ENCODE data around the gene OSBPL3.

OSBPL3 gene

GRCh38 chr7:24854866-24855265 is 125.1 kb downstream of the OSBPL3 start:
- no peak for DNase-seq

DNA sequence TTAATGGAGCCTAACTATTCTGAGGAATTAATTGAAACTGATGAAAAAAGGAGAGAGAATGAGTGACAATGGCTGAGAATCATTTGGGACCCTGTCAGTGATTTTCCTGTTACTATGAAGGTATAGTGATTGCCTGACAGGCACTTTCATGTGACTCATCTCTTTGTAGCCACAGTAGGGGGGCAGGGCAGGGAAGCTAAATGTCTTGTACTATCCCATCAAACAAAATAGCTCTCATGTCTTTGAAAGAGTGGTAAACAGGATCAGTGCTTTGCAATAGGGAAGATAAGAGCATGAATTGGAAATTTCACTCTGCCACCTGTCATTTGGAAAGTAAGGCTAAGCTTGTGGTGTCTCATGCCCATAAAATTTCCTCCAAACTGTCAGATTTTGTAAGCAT is 128.2 kb downstream of the OSBPL3 start:
- DNase-seq = peak; percentile 12

DNA sequence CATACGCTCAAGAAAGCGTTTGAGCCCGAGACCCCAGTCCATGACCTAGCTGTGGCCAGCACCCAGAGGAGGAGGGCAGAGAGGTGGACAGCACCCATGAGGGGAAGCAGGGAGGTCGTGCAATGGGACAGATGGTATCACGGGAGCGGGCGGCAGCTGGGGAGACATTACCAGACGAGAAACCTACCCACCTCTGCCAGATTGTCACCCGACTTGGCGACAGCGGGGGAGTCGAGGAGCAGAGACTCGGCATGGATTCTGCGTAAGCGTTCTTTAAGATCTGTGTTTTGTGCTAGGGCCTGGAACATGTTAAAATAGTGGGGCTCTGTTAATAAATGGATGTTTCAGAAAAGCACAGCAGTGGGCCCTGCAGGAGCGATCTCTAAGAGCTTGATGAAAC is 131.1 kb downstream of the OSBPL3 start:
- DNase-seq = no peak

DNA sequence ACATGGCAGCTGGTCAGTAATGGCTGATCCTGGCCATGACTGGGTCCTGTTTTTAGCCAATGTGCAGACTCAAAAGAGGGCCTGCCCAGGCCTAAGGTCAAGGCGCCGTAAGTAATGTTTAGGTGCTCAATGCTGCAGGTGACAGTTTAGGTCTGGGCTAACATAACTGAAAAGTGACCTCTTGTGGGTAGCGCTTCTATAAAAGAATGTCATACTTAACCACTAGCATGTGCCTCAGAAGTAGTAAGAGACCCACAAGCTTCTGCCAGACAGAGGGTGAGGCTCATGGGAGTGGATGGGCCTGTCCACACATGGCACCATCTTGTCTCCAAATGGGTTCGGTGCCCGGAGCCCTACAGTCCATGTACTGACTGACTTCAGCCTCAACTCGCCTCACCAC is 132.2 kb downstream of the OSBPL3 start:
- no peak for DNase-seq

GRCh38 chr7:24843821-24844434 is 136.1 kb downstream of the OSBPL3 start:
- DNase-seq = no peak

GRCh38 chr7:24842449-24843241 is 137.3 kb downstream of the OSBPL3 start:
- DNase-seq = no peak

GRCh38 chr7:24842029-24842428 is 137.9 kb downstream of the OSBPL3 start:
- no peak for DNase-seq

DNA sequence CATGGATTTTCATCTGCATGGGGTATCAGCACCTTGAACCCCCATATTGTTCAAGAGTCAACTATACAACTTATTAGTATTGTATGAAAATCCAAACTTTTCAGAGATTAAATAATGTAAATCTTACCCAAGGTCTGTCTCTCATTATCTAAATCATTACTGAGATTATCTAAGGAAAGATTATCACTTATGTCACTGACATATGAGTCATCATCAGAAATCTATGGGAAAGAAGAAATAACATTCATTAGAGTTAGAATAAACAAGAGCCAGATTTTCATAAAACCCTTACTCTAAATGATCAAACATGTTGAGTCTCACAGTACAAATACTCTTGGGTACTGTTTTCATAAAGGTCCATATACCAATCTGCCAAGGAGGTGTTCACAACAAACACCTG is 139.4 kb downstream of the OSBPL3 start:
- no peak for DNase-seq

- no peak for DNase-seq
These were observed 143.9 kb downstream of the OSBPL3 start for GRCh38 chr7:24836084-24836483.

- DNase-seq = no peak
These were observed 144.3 kb downstream of the OSBPL3 start for GRCh38 chr7:24835643-24836042.

DNA sequence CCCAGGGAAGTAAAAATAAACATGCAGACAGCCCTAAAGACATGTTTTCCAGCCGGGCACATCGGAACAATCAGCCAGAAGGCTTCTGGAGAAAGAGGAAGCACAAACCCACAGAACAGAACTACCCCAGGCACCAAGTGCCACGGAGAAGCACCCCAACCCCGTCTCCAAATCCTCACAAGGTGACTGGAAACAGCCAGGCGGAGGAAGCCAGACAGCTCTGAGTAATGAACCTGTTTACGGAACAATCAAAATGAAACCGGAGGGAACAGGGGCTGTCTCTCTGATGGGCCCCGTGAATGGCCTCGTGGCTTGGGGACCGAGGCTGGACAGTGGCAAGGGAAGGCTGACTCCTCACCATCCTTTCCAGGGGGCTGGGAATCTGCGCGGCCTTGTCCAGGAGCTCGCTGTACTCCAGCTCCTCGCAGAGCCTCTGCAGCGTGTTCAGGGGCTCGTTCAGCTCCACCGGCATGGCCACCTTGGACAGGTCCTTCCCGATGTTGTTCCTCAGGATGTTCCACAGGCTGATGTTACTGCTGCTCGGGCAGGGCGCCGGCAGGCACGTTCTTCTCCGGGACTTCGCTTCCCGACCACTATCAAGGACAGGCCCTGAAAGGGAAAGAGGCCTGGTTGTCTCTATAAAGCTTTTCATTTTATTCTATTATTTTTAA is 145.7 kb downstream of the OSBPL3 start:
- DNase-seq = no peak

DNA sequence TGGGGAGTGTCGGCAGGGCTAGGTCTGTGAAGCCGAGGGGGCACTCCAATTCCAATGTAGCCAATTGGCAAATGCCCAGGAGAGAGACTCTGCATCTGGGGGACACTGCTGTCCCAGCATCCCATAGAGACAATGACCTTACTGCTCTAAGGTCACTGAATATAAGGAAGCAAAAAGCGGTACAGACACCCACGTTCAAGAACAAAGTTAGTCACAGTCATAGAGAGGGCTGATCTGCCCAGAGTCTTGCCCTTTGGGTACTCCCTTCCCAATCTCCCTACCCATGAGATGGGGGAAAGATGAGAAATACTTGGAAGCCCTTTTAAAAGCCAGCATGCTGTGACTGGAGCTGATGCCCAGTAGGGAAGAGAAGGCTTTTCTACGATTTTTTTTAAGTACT is 146.4 kb downstream of the OSBPL3 start:
- no peak for DNase-seq

- DNase-seq = no peak
These were observed 148.7 kb downstream of the OSBPL3 start for GRCh38 chr7:24831240-24831639.

GRCh38 chr7:24830440-24831050 is 149.4 kb downstream of the OSBPL3 start:
- DNase-seq = no peak

DNA sequence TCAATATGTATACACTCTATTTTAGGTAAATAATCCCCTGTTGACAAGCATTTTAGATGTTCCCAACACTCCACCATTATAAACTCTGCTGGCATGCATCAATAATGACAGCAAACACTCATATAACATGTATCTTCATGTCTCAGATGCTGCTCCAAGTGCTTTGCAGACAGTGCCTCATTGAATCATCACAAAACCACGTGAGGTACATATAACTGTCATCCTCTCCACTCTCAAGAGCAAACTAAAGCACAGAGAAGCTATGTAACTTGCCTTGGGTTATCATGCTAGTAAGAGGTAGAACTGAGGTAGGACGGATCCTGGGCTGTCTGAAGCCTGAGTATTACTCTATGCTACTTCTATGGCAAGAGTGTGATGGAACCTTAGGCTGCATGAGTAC is 150.2 kb downstream of the OSBPL3 start:
- no peak for DNase-seq

GRCh38 chr7:24828891-24829661 is 150.9 kb downstream of the OSBPL3 start:
- DNase-seq = no peak

DNA sequence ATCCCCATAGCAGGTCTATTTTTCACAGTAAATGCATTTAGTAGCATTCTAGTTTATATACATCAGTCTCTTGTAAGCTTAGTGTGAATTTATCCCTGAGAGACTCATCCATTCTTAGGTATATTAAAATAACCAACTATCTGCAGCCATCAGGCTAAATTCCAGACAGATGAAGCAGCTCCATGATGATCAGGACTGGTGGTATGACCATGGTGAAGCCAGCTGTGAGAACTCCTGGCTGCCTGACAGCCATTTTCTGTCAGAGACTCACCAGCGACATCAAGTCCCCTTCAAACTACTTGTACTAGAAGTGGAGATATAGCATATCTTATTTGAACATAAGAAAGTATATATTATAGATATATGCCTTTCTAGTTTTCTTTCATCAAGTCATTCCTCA is 152.4 kb downstream of the OSBPL3 start:
- DNase-seq = no peak

DNA sequence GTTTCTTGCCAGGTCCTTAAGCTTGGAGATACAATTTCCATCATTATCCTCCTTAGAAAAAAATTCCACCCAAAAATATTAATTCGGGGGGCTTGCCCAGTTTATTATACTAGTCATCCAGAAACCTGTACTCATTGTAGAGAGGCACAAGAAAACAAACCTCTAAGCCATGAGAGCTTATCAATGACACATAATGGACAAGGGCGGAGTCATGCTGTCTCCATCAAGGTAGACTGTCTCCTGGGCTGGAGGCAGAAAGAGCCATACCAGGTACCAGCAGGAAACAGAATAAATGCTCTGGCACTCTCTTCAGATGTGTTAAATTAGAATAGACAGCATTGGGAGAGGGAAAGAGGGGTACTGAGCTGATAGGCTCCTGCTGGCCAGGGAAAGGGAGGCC is 153.0 kb downstream of the OSBPL3 start:
- DNase-seq = no peak

GRCh38 chr7:24826662-24827020 is 153.3 kb downstream of the OSBPL3 start:
- DNase-seq = no peak

- DNase-seq = no peak
These were observed 153.9 kb downstream of the OSBPL3 start for GRCh38 chr7:24825931-24826661.

DNA sequence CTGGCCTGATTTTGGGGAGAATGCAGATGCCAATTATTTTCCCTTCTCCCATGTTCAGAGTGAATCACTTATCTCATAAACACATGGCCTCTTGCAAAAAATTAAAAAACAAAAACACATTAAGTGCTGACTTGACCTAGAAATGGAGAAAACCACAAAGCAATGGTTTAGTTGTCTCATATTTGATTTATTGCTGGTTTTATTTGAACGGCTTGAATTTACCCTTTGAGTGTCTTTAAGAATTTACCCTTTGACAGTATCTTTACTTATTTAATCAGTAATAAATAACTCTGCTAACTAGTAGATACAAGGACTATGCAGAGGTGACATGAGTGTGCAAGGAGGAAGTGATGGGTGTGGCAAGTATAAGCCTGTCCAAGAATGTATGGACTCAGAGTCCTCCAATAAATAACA is 154.6 kb downstream of the OSBPL3 start:
- DNase-seq = no peak

- DNase-seq = no peak
These were observed 155.1 kb downstream of the OSBPL3 start for GRCh38 chr7:24824896-24825295.
